Ovary (tissue), 9 donors: ENCODE results near the gene FTCD. TPM values are rescaled to one million over a fixed set of nuclear protein-coding genes. Genes with fewer than 3 reads are reported as not detected.

Experiments used
- DNase-seq, 5 donors: peaks; one replicate each; pipeline ENCODE4 v3.0.0-alpha.2; 2019 to 2020
- H3K27ac ChIP-seq, 2 donors: fragments of 200-600 bp; one replicate each; pipeline versions ENCODE4 v1.5.1 to v1.8.0; 2019 to 2022
- H3K27me3 ChIP-seq: fragments of 200-600 bp; one replicate; pipeline ENCODE4 v1.8.0; 2022
- H3K36me3 ChIP-seq: fragments of 200-600 bp; sonication (generic); one replicate; pipeline ENCODE4 v1.5.1; 2019
- H3K4me1 ChIP-seq: one replicate; pipeline ENCODE4 v1.8.1; 2013; ENCODE audit warnings: mild to moderate bottlenecking, moderate library complexity; ENCODE audit not compliant: insufficient read depth
- H3K4me3 ChIP-seq: fragments of 200-600 bp; sonication (generic); one replicate; pipeline ENCODE4 v1.5.1; 2017
- H3K9me3 ChIP-seq, 2 donors: fragments of 200-600 bp in 1 of 2; sonication (generic) in 1 of 2; one replicate each; pipeline versions ENCODE4 v1.5.1 to v1.8.1; 2013 to 2019; ENCODE audit warnings: mild to moderate bottlenecking in 1 of 2, moderate library complexity in 1 of 2
- EP300 ChIP-seq: sonication (generic); formaldehyde crosslinking; IDR thresholded peaks from one replicate; pipeline ENCODE4 v1.6.1; 2017; ENCODE audit warnings: antibody characterized with exemption
- POLR2A ChIP-seq: fragments of 450-650 bp; IDR thresholded peaks from one replicate; pipeline ENCODE4 v1.6.1; 2017; ENCODE audit warnings: antibody characterized with exemption, mild to moderate bottlenecking, moderate library complexity
- WGBS, 3 donors: extraction: QIAGEN DNeasy Blood & Tissue Kit in 1 of 3; methylation state at CpG; one replicate each; pipeline versions ENCODE4 v1.1.5 to v1.1.7; 2013 to 2017; 5-methylcytosine and 5-hydroxymethylcytosine counted together
- intact Hi-C, 4 donors: fragments of 100-400 bp; cut with DNase I; formaldehyde crosslinking; loops; one replicate each; pipeline versions ENCODE4 v1.11.0 to v1.15.1; 2022 to 2023
- polyA plus RNA-seq, 2 donors: library from polyadenylated mRNA; stranded (reverse); fragments of 200-250 nt in 1 of 2; fragments of 350-450 nt in 1 of 2; fragmentation: Illumina TruSeq in 1 of 2; extraction: RNeasy Lipid Tissue Mini Kit (QIAGEN cat#74804) in 1 of 2; gene quantifications; one replicate each; pipeline ENCODE4 v1.2.3, GENCODE V29; 2013 to 2014
- total RNA-seq, 7 donors: library from RNA; depleted of rRNA in 2 of 7; stranded (reverse); fragments of >200 nt in 2 of 7; fragmentation: NEBNext Ultra II Directional in 3 of 7; extraction: Animal tissue kit (Norgen Biotek cat#: 25700) in 3 of 7; gene quantifications; one replicate each; pipeline versions ENCODE4 v1.1.0 to v1.2.4, GENCODE V29; 2016 to 2023
- TF ChIP-seq, protein P1 (sequence below), 3 donors: fragments of 450-650 bp in 2 of 3; fragments of 200-600 bp in 1 of 3; IDR thresholded peaks; one replicate each; pipeline versions ENCODE4 v1.5.1 to v1.8.0; 2016 to 2022; ENCODE audit warnings: antibody characterized with exemption in 3 of 3, mild to moderate bottlenecking in 1 of 3
- donor health status: DM: no; HTN: no; CAD: no; lungs with moderate emphysema.
- donor health status: DM: no; HTN: no; CAD: no.
- donor health status: Bipolar disorder and iron deficiency.
- donor health status: DM: yes; HTN: yes; CAD: no.
- donor health status: DM: no; HTN: no; CAD: no.
- donor health status: DM: yes; HTN: yes; CAD: no.

Gene FTCD
- total and polyA plus RNA-seq, 9 donors = 0.83 to 7.5 (median 3.7) TPM; not detected in 1

DNA sequence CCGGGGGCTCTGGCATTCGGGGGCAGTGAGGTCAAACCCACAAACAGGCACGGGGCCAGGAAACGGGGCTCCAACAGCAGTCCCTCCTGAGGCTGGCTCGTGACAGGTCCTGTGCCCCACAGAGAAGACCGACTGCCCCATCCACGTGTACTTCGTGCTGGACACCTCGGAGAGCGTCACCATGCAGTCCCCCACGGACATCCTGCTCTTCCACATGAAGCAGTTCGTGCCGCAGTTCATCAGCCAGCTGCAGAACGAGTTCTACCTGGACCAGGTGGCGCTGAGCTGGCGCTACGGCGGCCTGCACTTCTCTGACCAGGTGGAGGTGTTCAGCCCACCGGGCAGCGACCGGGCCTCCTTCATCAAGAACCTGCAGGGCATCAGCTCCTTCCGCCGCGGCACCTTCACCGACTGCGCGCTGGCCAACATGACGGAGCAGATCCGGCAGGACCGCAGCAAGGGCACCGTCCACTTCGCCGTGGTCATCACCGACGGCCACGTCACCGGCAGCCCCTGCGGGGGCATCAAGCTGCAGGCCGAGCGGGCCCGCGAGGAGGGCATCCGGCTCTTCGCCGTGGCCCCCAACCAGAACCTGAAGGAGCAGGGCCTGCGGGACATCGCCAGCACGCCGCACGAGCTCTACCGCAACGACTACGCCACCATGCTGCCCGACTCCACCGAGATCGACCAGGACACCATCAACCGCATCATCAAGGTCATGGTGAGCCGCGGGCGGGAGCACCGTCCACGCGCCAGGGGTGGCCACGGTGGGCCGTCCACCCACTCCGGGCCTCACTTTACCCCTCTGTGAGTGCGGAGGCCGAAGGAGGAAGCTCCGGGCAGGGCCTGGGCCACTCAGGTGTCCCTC is 43.3 kb downstream of the FTCD start:
- Histone ChIP-seq H3K27ac (no peak overlapping the region), H3K4me3 (no peak overlapping the region), H3K9me3 (no peaks in the 10 kb centered on the region), H3K36me3 (no peaks in the 10 kb centered on the region), H3K27me3 (no peaks in the 10 kb centered on the region), H3K4me1 (peaks cover 11% of the 10 kb centered on the region)
- intact Hi-C loops = loop anchor here in 2 of 4 donors (5.0 kb wide), 1 partner anchor 140 kb away; no protein-coding TSS in a partner anchor
- peak; percentile 20 to 49 (median 42) for DNase-seq
- 90 to 94% (median 90%) methylated on average over 64 to 69 of the region's 69 CpGs for WGBS, 3 donors
- no peak for TF ChIP-seq POLR2A
- TF ChIP-seq, protein P1, sequence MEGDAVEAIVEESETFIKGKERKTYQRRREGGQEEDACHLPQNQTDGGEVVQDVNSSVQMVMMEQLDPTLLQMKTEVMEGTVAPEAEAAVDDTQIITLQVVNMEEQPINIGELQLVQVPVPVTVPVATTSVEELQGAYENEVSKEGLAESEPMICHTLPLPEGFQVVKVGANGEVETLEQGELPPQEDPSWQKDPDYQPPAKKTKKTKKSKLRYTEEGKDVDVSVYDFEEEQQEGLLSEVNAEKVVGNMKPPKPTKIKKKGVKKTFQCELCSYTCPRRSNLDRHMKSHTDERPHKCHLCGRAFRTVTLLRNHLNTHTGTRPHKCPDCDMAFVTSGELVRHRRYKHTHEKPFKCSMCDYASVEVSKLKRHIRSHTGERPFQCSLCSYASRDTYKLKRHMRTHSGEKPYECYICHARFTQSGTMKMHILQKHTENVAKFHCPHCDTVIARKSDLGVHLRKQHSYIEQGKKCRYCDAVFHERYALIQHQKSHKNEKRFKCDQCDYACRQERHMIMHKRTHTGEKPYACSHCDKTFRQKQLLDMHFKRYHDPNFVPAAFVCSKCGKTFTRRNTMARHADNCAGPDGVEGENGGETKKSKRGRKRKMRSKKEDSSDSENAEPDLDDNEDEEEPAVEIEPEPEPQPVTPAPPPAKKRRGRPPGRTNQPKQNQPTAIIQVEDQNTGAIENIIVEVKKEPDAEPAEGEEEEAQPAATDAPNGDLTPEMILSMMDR (IDR thresholded peaks at IDR 0.05) = no peak
- no peak for TF ChIP-seq EP300

DNA sequence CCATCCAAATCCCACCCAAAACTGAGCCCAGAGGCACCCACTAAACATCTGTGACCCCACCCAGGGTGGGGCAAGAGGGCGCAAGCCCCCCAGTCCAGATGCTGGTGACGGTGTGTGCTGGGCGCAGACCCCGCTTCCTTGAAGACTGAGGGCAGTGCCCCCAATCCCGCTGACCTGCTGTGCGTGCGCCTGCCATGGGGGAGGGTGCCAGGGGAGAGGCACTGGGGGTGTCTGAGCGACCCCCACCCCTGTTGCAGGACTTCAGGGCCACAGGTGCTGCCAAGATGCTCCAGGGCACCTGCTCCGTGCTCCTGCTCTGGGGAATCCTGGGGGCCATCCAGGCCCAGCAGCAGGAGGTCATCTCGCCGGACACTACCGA is 44.2 kb downstream of the FTCD start:
- WGBS, 3 donors = 83 to 96% (median 87%) methylated on average over 7 to 12 of the region's 12 CpGs
- DNase-seq = peak; percentile 18 to 43 (median 33)
- no peak overlapping the region for H3K27ac ChIP-seq

DNA sequence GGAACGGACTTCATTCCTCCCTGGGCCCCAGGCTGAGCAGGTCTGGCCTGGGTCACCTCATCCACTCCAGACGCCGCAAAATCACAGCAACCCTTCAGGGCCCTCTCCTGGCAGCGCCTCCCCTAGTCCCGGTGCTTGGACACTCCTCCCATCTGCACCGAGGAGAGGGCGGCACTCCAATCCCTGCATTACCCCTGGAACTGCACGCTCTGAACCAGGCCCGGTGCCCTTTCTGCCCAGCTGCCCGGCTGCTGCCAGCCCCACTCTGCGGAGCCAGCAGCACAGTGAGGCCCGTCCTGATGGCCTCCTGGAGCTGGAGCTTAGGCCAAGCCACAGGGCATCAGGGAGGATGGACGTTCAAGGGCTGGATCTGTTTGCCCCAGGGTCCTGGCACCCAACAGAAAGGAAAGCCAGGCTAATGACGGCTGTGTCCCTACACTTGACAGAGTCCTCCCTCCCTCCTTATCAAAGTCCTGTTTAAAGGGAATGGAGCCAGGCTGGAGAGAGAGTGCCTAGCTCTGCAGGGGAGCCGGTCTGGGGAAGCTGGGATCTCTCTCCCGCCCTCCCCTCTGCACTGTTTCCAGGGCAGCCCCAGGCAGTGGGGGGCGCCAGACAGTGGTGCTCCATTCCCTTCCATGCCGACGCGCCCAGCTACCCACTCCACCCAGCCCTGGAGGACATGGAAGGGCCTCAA is 44.7 kb downstream of the FTCD start:
- Histone ChIP-seq H3K36me3 (no peaks in the 10 kb centered on the region), H3K9me3 (no peaks in the 10 kb centered on the region), H3K27ac (peak overlapping the region in 1 of 2 donors; percentile 39), H3K4me1 (peaks cover 11% of the 10 kb centered on the region), H3K27me3 (no peaks in the 10 kb centered on the region), H3K4me3 (no peak overlapping the region)
- DNase-seq = peak; percentile 67 to 80 (median 70)
- TF ChIP-seq, protein P1 (IDR thresholded peaks at IDR 0.05) = peak in 2 of 3 donors; percentile 17 to 47
- TF ChIP-seq POLR2A (no peak), EP300 (no peak)
- WGBS, 3 donors = 43 to 46% (median 43%) methylated on average over 19 to 20 of the region's 20 CpGs
- intact Hi-C loops = loop anchor here in 2 of 4 donors (5.0 kb wide), 1 partner anchor 138 kb away; no protein-coding TSS in a partner anchor

More for the DNA sequence above, 44.2 kb downstream of the FTCD start:
- no peaks in the 10 kb centered on the region for H3K9me3 ChIP-seq
- H3K4me1 ChIP-seq = peaks cover 11% of the 10 kb centered on the region
- TF ChIP-seq EP300 (no peak), POLR2A (no peak)
- TF ChIP-seq, protein P1 (IDR thresholded peaks at IDR 0.05) = no peak
- no peaks in the 10 kb centered on the region for H3K36me3 ChIP-seq
- no peak overlapping the region for H3K4me3 ChIP-seq
- intact Hi-C loops = loop anchor here in 2 of 4 donors (5.0 kb wide), 1 partner anchor 139 kb away; no protein-coding TSS in a partner anchor
- no peaks in the 10 kb centered on the region for H3K27me3 ChIP-seq
